ENCODE results near the gene RAPGEF3.

DNA sequence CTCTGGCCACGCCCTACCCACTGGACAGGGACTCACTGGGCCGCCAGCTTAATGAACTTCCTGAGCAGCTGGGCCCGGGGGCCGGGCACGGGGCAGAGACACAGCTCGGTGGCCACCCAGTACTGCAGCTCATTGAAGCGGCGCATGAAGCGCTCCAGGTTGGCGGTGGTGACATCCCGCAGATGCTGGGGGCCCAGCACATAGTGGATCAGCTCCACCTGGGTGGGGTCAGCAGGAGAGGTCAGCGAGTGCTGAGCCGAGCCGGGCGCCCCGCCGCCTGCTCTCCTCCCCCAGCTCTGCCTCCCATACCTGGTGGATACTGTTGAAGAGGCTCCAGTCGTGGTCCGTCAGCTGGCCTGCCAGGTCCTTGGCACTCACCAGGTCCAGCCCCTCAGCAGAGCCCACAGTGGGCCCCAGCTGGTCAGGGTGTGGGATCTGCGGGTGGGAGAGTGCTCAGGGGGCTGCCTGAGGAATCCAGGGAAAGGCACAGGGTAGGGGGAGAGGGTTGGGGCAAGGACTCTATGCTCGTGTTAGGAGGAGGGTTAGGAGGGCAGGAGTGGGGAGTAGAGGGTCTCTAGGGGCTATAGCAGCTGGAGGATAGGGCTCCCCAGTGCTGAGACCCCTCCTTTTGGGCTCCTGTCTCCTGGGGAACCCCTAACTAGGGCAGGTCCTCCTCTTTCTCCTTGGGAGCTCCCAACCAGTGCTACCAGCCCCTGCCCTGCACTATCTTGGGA is 17.9 kb downstream of the RAPGEF3 start:
- TF ChIP-seq SUZ12 (IDR thresholded peaks at IDR 0.05; ENCODE audit: extremely low read depth, insufficient read depth, insufficient read length), result no peak
- no peak for TF ChIP-seq YY1 (IDR thresholded peaks at IDR 0.05; ENCODE audit: insufficient read depth, insufficient read length)
